Kidney glomerular epithelial cell (primary cell): ENCODE results near the gene ANO7.

Experiments used
- DNase-seq: peaks from one replicate; lab custom pipeline; 2025; lab: John Stamatoyannopoulos, UW

ANO7 gene

GRCh38 chr2:241188361-241189092 is at the start of gene ANO7:
TSS of gene ANO7 (plus strand) at chr2:241188677. CDS start at chr2:241190064, 1,387 bp downstream.
- DNase-seq: no peak

- DNase-seq: no peak
Observed at GRCh38 chr2:241139531-241140444, 48.7 kb upstream of the ANO7 start.

GRCh38 chr2:241140445-241140840 is 48.0 kb upstream of the ANO7 start:
- no peak for DNase-seq

GRCh38 chr2:241141214-241141770 is 47.2 kb upstream of the ANO7 start:
- DNase-seq: no peak

- DNase-seq: no peak
Observed at GRCh38 chr2:241142063-241142462, 46.4 kb upstream of the ANO7 start.

GRCh38 chr2:241142593-241142992 is 45.9 kb upstream of the ANO7 start:
- no peak for DNase-seq

- no peak for DNase-seq
Observed at GRCh38 chr2:241146286-241146685, 42.2 kb upstream of the ANO7 start.

- DNase-seq: no peak
Observed at GRCh38 chr2:241147336-241147735, 41.1 kb upstream of the ANO7 start.

GRCh38 chr2:241148239-241148638 is 40.2 kb upstream of the ANO7 start:
- DNase-seq: no peak

- DNase-seq: peak; percentile 92
Observed at GRCh38 chr2:241148891-241149674, 39.4 kb upstream of the ANO7 start, which contains the start of gene PASK. TSS of gene PASK (minus strand) at chr2:241149472. CDS start at chr2:241143032, 6,440 bp downstream.

GRCh38 chr2:241149675-241149924 is 38.9 kb upstream of the ANO7 start:
- no peak for DNase-seq

- DNase-seq: peak; percentile 85
Observed at GRCh38 chr2:241149925-241150659, 38.4 kb upstream of the ANO7 start, which contains the start of gene PPP1R7. TSS of gene PPP1R7 (plus strand) at chr2:241150467. CDS start at chr2:241150496, 29 bp downstream.

GRCh38 chr2:241150660-241151530 is 37.6 kb upstream of the ANO7 start:
- no peak for DNase-seq

GRCh38 chr2:241151934-241152660 is 36.4 kb upstream of the ANO7 start:
- DNase-seq: no peak

GRCh38 chr2:241153616-241154015 is 34.9 kb upstream of the ANO7 start:
- no peak for DNase-seq

- no peak for DNase-seq
Observed at GRCh38 chr2:241154915-241155314, 33.6 kb upstream of the ANO7 start.

- DNase-seq: no peak
Observed at GRCh38 chr2:241155936-241156335, 32.5 kb upstream of the ANO7 start.

GRCh38 chr2:241156971-241157441 is 31.5 kb upstream of the ANO7 start:
- no peak for DNase-seq

- peak; percentile 1 for DNase-seq
Observed at GRCh38 chr2:241157841-241158545, 30.5 kb upstream of the ANO7 start.
